Middle frontal gyrus (tissue), 1 donor: ENCODE results near the gene C17orf113.

ENCODE experiments used
- DNase-seq: peaks from one replicate; pipeline ENCODE4 v3.0.0-alpha.2; 2015; ENCODE audit warnings: low spot score; ENCODE audit errors: extremely low spot score

Gene C17orf113

DNA sequence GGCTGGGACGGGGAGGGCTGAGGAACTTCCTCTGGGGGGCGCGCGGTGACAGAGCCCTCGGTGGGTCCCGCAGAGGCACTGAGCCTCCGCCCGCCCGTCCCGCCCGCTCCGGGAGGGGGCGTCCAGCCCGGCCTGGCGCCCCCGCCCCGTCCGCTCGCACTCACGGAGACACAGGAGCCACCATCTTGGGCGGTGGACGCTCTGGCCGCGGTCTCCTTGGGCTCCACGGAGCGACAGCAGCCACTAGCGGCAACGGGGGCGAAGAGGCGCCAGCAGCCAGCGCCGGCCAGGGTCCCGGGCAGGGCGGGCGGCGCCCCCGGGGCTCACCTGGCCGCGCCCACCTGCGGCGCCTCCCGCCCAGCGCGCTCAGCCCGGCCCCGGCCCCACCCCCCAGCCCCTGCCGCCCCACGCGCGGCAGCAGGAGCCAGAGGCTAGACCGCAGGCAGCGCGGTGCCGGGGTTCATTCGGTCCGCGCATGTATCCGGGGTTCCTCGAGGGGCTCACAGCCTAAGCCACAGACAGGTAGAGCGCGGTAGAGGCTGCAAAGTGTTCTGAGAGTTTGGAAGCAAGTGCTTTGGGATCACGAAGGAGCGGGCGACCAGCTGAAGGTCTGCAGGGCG is at the start of gene C17orf113:
Gene C17orf113 (minus strand): TSS at position 209 of the 620 bp plus-strand sequence. CDS start 7,225 bp downstream, outside the sequence.
- peak; percentile 19 for DNase-seq

- DNase-seq: no peak
These were observed 48.5 kb upstream of the C17orf113 start for GRCh38 chr17:42098730-42099399.

DNA sequence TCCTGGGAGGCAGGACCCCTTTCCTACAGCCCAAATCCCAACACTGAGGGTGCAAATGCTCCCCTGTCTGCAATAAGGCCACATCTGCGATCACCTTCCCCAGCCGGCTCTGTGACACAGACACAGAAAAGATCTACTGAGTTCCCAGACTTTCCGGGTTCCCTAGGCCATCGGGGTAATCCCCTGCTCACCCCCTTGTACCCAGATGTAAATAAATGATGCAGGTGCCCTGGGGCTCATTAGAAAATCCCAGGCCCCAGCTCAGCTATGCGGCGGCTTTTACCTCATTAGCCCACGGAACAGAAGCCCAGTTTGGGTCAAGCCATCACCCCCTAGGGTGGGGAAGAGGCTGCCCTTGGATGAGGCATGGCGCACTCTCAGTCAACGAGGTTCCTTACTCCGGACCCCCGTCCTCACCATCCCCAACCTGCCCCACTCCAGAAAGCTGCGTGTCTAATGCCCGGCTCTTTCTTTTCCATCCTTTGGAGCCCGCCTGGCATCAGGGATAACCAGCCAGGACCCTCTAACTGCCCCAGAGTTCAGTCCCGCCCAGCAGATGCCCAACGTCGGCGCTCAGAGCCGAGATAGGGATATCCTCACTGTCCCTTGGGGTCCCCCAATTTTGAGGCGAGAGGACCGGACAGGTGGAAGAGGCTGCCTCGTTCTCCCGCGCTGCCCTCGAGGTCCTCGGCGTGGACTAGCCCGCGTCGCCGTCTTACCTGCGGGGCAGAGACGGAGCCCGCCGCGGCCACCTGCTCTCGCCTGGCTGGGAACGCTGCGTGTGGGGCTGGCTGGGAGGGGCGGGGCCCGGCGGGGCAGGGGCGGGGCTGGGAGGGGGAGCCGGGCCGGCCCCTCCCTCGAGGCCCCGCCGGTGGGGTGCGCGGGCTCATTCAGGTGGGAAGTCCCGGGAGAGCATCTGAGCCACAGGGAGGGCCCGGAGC is 47.6 kb upstream of the C17orf113 start, which contains the start of gene ZNF385C:
Gene ZNF385C (minus strand): TSS at position 783 of the 941 bp plus-strand sequence. CDS start 35,417 bp downstream, outside the sequence.
- no peak for DNase-seq

- DNase-seq: no peak
These were observed 46.1 kb upstream of the C17orf113 start for GRCh38 chr17:42096360-42097111.

DNA sequence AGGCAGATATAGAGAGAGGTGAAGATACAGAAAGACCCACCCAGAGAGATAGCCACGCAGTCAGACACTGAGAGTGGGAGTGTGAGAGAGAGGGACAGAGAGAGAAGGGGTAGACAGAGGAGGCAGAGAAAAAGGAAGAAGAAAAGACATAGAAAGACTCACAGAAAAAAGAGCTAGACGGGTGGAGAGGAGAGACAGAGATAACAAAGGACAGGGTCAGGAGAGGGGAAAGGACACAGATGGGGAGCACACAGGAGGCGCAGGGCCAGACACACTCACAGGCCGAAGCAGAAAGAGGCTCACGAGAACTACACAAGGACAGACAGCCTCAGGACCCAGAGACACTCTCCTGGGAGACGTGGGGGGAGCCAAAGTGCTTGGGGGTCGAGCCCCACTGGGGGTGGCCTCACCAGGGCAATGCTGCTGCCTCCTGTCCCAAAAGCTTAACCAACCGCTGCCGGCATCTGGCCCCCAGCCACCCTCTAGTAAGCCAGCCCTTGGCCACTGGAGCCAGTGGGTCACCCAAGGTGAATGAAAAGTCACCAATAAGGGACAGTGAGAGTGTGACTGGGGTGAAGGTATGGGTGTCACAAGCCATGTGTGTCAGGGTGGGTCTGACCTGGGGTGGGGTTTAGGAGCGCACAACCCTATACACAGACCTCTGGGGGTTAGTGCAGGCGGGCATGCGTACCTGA is 44.1 kb upstream of the C17orf113 start:
- no peak for DNase-seq

GRCh38 chr17:42092939-42093338 is 42.5 kb upstream of the C17orf113 start:
- no peak for DNase-seq

DNA sequence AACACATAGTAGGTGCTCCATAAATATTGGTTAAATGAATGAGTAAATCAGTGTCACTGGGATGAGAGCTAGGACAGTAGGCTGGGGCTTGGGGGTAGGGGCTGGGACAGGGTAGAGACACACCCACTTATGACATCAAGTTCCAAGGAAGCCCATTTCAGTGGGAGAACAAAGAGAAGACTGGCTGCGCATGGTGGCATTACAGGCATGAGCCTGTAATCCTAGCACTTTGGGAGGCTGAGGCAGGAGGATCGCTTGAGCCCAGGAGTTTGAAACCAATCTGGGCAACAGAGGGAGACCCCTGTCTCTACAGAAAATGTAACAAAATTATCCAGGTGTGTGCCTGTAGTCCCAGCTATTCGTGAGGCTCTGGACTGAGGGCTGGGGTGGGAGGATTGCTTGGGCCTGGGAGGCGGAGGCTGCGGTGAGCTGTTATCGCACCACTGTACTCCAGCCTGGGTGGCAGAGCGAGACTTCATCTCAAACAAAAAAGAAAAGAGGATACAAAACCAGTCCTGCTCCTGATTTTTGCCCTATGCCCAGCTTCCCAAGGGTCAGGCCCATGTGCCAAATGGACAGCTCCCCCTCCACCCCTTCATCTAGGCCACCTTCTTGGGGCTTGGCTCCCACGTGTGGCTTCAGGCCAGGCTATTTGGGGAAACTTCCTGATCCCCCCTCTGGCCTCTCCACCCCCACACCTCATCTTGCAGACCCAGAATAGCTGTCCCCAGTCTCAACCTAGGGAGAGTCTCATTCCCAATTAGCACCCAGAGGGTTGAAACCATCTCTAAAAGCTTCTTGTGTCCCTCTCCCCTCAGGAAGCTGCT is 40.8 kb upstream of the C17orf113 start:
- DNase-seq: no peak

DNA sequence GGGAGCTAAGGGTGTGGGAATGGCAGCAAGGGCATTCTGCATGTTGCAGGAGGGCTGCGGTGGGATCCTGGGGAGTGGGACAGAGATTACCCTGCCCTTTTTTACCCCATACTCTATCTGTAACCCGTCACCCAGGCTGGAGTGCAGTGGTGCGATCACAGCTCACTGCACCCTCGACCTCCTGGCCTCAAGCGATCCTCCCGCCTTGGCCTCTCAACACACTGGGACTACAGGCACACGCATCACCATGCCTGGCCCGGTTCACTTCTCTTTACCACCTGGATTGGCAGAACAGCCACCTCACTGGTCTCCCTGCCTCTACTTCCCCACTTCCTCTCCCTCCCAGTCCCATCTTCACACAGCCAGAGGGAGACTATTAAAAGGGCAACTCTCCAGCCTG is 38.3 kb upstream of the C17orf113 start:
- no peak for DNase-seq

GRCh38 chr17:42087736-42088705 is 37.6 kb upstream of the C17orf113 start:
- DNase-seq: no peak

DNA sequence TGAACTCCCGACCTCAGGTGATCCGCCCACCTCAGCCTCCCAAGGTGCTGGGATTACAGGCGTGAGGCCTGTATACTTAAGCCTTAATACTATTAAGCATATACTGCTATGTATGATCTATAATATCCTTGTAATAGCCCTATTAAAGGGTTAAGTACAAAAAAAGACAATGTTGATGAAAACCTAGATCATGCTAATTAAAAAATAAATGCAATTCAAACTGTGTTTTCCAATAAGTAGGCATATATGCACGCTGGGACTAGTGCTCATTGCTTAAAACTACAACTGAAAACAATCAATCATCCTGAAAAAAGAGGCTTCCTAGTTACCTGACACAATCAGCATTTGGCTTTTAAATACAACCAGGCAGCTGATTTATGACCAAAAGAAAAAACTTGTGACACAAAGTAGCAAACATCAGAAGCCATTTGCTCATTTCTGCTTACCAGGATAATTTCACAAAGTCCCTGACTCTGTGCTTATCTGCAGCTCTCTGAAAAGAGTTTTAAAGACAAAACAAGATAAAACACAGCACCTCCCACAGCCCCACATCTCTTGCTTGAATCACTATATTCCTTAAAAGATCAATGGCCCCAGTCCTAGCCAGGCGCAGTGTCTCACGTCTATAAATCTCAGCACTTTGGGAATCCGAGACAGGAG is 36.8 kb upstream of the C17orf113 start:
- DNase-seq: no peak

GRCh38 chr17:42081516-42082129 is 31.2 kb upstream of the C17orf113 start:
- no peak for DNase-seq

- no peak for DNase-seq
These were observed 29.1 kb upstream of the C17orf113 start for GRCh38 chr17:42079541-42079940.

DNA sequence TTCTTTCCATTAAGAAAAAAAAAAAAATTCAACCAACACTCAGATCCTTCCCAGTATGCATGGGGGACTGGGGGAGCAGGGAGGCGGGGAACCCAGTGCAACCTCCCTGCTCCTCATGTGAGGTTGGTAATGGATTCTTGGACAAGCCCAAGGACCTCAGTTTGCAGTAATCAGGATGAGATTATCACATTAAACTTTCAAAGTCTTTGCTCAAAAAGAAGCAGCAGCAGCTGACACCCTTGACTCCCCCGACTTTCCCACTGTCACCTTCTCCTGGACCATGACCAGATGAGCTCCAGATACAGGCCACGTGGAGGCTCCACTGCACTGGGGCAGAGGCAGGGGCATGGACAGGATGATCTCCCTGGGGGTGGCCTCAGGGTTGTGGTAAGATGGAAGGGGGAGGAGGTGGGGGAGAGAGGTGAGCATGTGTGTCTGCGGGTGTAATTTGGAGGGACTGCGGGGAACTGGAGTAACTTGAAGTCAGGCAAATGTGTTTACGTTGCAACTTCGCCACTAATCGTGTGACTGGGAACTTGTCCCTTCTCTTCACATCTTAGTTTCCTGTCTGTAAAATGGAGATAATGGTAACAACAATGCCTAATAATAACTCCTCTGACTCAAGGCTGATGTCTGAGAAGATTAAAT is 28.1 kb upstream of the C17orf113 start:
- DNase-seq: no peak

DNA sequence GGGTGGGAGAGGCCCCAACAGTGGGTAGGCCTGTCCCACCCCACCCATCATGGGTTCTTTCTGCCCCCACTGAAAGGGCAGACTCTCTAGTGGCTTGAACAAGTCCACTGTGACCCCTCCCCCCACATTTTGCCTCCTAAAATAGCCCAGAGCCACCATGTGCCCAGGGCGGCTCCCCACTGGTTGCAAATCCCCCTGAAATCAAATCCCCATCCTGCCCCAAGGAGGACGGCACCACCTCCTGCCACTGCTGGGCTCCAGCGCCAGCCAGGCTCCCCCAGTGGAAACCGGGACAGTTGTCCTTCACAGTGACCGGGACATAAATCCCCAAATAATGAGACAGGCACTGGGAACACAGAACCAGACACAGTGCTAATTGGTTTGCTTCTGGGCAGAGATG is 27.4 kb upstream of the C17orf113 start:
- DNase-seq: no peak

DNA sequence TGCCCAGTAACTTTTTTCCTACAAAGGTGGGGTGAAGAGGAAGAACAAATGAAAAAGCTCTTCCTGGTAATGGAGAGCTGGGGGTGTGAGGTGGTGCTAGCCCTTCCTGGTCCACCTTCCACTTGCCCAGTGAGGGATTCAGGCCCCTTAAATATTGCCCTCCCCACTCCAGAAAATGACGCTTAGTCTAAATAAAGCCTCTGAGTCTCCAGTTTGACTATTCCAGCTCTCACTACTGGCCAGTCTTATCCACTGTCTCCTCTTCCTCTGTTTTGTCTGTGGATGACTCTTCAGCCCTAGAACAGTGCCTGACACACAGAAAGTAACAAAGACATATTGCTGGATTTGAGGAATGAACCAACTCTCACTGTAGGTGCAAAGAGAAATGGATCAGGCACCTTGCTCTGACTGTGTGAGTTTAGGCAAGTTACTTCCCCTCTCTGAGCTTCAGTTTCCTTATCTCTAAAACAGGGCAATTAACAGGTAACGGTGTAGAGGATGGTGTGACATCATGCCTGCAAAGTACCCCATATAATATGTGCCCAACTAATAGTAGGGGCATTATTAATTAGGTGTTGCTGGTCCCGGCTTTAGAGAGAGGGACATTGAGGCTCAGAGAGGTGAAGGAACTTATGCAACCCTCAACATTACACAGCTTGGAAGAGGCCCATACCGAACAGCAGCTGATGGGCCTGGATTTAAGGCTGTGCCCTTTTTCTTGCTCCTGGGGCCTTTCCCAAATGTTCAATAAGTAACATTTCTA is 26.6 kb upstream of the C17orf113 start:
- DNase-seq: no peak

DNA sequence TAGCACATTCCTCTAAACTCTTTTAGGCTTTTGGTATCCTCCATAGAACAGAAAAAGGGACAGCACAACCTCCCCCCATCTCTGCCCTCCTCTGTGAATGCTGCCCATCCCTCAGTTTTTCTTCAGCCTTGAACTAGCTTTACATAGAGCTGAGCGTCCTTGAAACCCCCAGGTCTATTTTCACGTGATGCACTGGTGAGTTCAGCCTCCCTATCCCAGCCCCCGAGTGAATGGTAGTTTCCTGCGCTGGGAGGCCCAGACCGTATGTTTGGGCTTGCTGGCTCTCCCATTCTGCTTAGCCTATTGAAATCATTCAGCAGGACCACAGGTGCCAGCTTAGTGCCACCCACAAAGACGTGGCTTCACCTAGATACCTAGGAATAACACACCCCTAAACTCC is 25.4 kb upstream of the C17orf113 start:
- DNase-seq: no peak
